HepG2 (cell line): Measurements from ENCODE around the gene SAMSN1. TPM values are rescaled to one million over a fixed set of nuclear protein-coding genes. Genes with fewer than 3 reads are reported as not detected.

Experiments
- ATAC-seq: fragments of 200-7000 bp; cut with Tn5 transposase; 3 replicates; pipeline ENCODE4 v1.9.1; 2020; ENCODE audit warnings: mild to moderate bottlenecking, moderate library complexity
- BruUV-seq: library from RNA; stranded (reverse); fragments of 400-500 nt; replicated peaks from 2 replicates; lab custom pipeline; 2021; lab: Mats Ljungman, UMichigan
- CTCF ChIA-PET: fragments of 300-600 bp; formaldehyde crosslinking; extraction: SDS; loops from one replicate; lab custom pipeline; 2021; ENCODE audit warnings: low total read pairs, inconsistent platforms, low intra/inter-chr PET ratio; lab: Yijun Ruan, JAX
- POLR2A ChIA-PET: fragments of 350-600 bp; sonication (Branson Sonifier 250); formaldehyde crosslinking; loops from one replicate; lab custom pipeline; 2020; ENCODE audit warnings: antibody characterized with exemption, inconsistent platforms; lab: Yijun Ruan, JAX
- DNase-seq: peaks from one replicate; pipeline ENCODE4 v3.0.0-alpha.2; 2015; ENCODE audit warnings: low spot score
- FAIRE-seq: peaks from 3 replicates; lab custom pipeline; 2011; peaks lifted over from hg19 to GRCh38; lab: Jason Lieb, UNC
- H2AFZ ChIP-seq: one replicate; pipeline ENCODE4 v1.6.1; 2011; ENCODE audit warnings: low read length, inconsistent platforms
- H3K27ac ChIP-seq: fragments of 300-600 bp; 3 replicates; pipeline ENCODE4 v1.8.0; 2011; ENCODE audit warnings: mixed run types, mild to moderate bottlenecking, mixed read lengths, low read length, inconsistent platforms; ENCODE audit not compliant: insufficient read depth; ENCODE audit errors: extremely low read length
- H3K27me3 ChIP-seq, 2 experiments: fragments of 200-600 bp in 1 of 2; 2 replicates in 1 of 2; 3 replicates in 1 of 2; pipeline versions ENCODE4 v1.6.0 to v1.8.0; 2011; ENCODE audit warnings: low read length in 2 of 2, mild to moderate bottlenecking in 2 of 2, moderate library complexity in 2 of 2, inconsistent platforms in 1 of 2; ENCODE audit not compliant: insufficient read depth in 2 of 2, control insufficient read depth in 1 of 2
- H3K36me3 ChIP-seq, 2 experiments: fragments of 200-600 bp in 1 of 2; replicated peaks in 1 of 2; 2 replicates in 1 of 2; 3 replicates in 1 of 2; pipeline versions ENCODE4 v1.5.1 to v1.8.0; 2011; ENCODE audit warnings: low read length in 2 of 2, inconsistent platforms in 1 of 2; ENCODE audit not compliant: insufficient read depth in 2 of 2, control insufficient read depth in 1 of 2
- H3K4me1 ChIP-seq: 2 replicates; pipeline ENCODE4 v1.5.1; 2012; ENCODE audit warnings: low read length, inconsistent platforms; ENCODE audit not compliant: insufficient read depth
- H3K4me2 ChIP-seq: 2 replicates; pipeline ENCODE4 v1.6.0; 2011; ENCODE audit warnings: low read depth, low read length, inconsistent platforms
- H3K4me3 ChIP-seq, 3 experiments: fragments of 200-600 bp in 1 of 3; sonication (generic), shearing (Covaris generic) in 1 of 3; replicated peaks in 1 of 3; 2 replicates each; pipeline ENCODE4 v1.5.1; 2011 to 2016; ENCODE audit warnings: low read length in 3 of 3, inconsistent platforms in 2 of 3, low read depth in 2 of 3, mild to moderate bottlenecking in 2 of 3, control low read depth in 1 of 3, mixed read lengths in 1 of 3; ENCODE audit not compliant: insufficient read depth in 1 of 3
- H3K79me2 ChIP-seq: one replicate; pipeline ENCODE4 v1.6.1; 2011; ENCODE audit warnings: low read length, inconsistent platforms; ENCODE audit not compliant: insufficient read depth
- H3K9ac ChIP-seq: 2 replicates; pipeline ENCODE4 v1.6.0; 2011; ENCODE audit warnings: mild to moderate bottlenecking, low read depth, low read length, inconsistent platforms; ENCODE audit not compliant: insufficient read depth
- H3K9me3 ChIP-seq: 2 replicates; pipeline ENCODE4 v1.5.1; 2012; ENCODE audit warnings: mild to moderate bottlenecking, low read length
- H4K20me1 ChIP-seq: 2 replicates; pipeline ENCODE4 v1.6.0; 2011; ENCODE audit warnings: inconsistent platforms, mild to moderate bottlenecking, low read length, moderate library complexity; ENCODE audit not compliant: insufficient read depth
- ATF2 ChIP-seq: sonication (generic); formaldehyde crosslinking; IDR thresholded peaks from 2 replicates; pipeline ENCODE4 v1.4.0; 2020; ENCODE audit warnings: missing genetic modification reagents
- HES4 ChIP-seq: sonication (generic); formaldehyde crosslinking; IDR thresholded peaks from 2 replicates; pipeline ENCODE4 v1.9.0; 2021; ENCODE audit warnings: mild to moderate bottlenecking, missing genetic modification reagents, borderline replicate concordance
- HNRNPLL ChIP-seq: fragments of 200-400 bp; formaldehyde crosslinking; IDR thresholded peaks from 2 replicates; pipeline ENCODE4 v1.6.1; 2017; ENCODE audit warnings: mild to moderate bottlenecking, low read depth, low read length; ENCODE audit not compliant: poor library complexity, severe bottlenecking
- HOXA7 ChIP-seq: sonication (generic); formaldehyde crosslinking; IDR thresholded peaks from 2 replicates; pipeline ENCODE4 v1.8.1; 2022; ENCODE audit warnings: mild to moderate bottlenecking, missing genetic modification reagents, moderate library complexity
- KMT2B ChIP-seq: IDR thresholded peaks from 2 replicates; pipeline ENCODE4 v1.6.1; 2016; ENCODE audit warnings: missing genetic modification reagents, missing compliant biosample characterization
- NBN ChIP-seq: fragments of 450-650 bp; conservative IDR thresholded peaks from 2 replicates; pipeline ENCODE4 v1.6.1; 2017
- NCOR1 ChIP-seq: fragments of 200-600 bp; sonication (generic); IDR thresholded peaks from 2 replicates; pipeline ENCODE4 v1.7.0; 2017; ENCODE audit warnings: antibody characterized with exemption, low read length, borderline replicate concordance
- ONECUT2 ChIP-seq: sonication (generic); formaldehyde crosslinking; IDR thresholded peaks from 2 replicates; pipeline ENCODE4 v1.4.0; 2020; ENCODE audit warnings: missing genetic modification reagents
- PPARG ChIP-seq: conservative IDR thresholded peaks from 2 replicates; pipeline ENCODE4 v1.6.1; 2016; ENCODE audit warnings: missing biosample characterization, missing genetic modification reagents
- TBX3 ChIP-seq: fragments of 450-650 bp; IDR thresholded peaks from 2 replicates; pipeline ENCODE4 v1.6.1; 2017; ENCODE audit warnings: antibody characterized with exemption, mild to moderate bottlenecking, inconsistent platforms, borderline replicate concordance
- TRIM24 ChIP-seq: sonication (generic); formaldehyde crosslinking; IDR thresholded peaks from 2 replicates; pipeline ENCODE4 v1.8.0; 2022; ENCODE audit warnings: mild to moderate bottlenecking, missing genetic modification reagents
- ZNF30 ChIP-seq: sonication (generic); formaldehyde crosslinking; IDR thresholded peaks from 2 replicates; pipeline ENCODE4 v1.5.0; 2020; ENCODE audit warnings: mild to moderate bottlenecking, missing genetic modification reagents
- ZNF354B ChIP-seq: sonication (generic); formaldehyde crosslinking; IDR thresholded peaks from 2 replicates; pipeline ENCODE4 v1.8.0; 2022; ENCODE audit warnings: mild to moderate bottlenecking, missing genetic modification reagents
- ZNF703 ChIP-seq: sonication (generic); formaldehyde crosslinking; IDR thresholded peaks from 2 replicates; pipeline ENCODE4 v1.5.1; 2020; ENCODE audit warnings: missing genetic modification reagents, mild to moderate bottlenecking, moderate library complexity, borderline replicate concordance
- ZNF749 ChIP-seq: sonication (generic); formaldehyde crosslinking; IDR thresholded peaks from 2 replicates; pipeline ENCODE4 v1.8.0; 2022; ENCODE audit warnings: mild to moderate bottlenecking, missing genetic modification reagents, moderate library complexity, borderline replicate concordance
- ZSCAN9 ChIP-seq: IDR thresholded peaks from 2 replicates; pipeline ENCODE4 v1.6.1; 2016; ENCODE audit warnings: borderline replicate concordance
- WGBS: methylation state at CpG from one replicate; pipeline ENCODE4 v1.1.6; 2017; ENCODE audit warnings: low lambda C conversion rate; 5-methylcytosine and 5-hydroxymethylcytosine counted together
- in situ Hi-C: cut with HindIII; loops from 2 replicates; pipeline ENCODE4 v1.10.0; 2017; ENCODE audit warnings: low pct_unique_long_range_greater_than_20kb; ENCODE audit not compliant: extremely low pct_ligation_motif_present
- intact Hi-C: fragments of 100-400 bp; cut with micrococcal nuclease; formaldehyde crosslinking; loops from one replicate; pipeline ENCODE4 v1.10.0; 2022; ENCODE audit not compliant: unreplicated experiment
- polyA plus RNA-seq, 8 experiments: library from polyadenylated mRNA; depleted of rRNA in 3 of 8; stranded (reverse) in 7 of 8; unstranded in 1 of 8; fragments of >200 nt; fragmentation: Illumina TruSeq in 4 of 8; extraction: Trizol in 4 of 8; gene quantifications; 2 replicates each; pipeline versions ENCODE4 v1.2.1 to v1.2.3, GENCODE V29; 2011 to 2016; ENCODE audit warnings: low read depth in 4 of 8, missing spikeins in 1 of 8, mixed read lengths in 1 of 8; ENCODE audit not compliant: insufficient read depth in 1 of 8
- total RNA-seq, 5 experiments: library from RNA; depleted of rRNA; stranded (reverse); fragments of >200 nt; fragmentation: Illumina TruSeq; extraction: Trizol; gene quantifications; 2 replicates each; pipeline ENCODE4 v1.2.3, GENCODE V29; 2016; ENCODE audit warnings: low read depth in 1 of 5
- TF ChIP-seq, protein P1 (sequence below): sonication (generic); formaldehyde crosslinking; IDR thresholded peaks from 2 replicates; pipeline ENCODE4 v1.5.0; 2020; ENCODE audit warnings: missing genetic modification reagents
- TF ChIP-seq, protein P2 (sequence below): sonication (generic); formaldehyde crosslinking; IDR thresholded peaks from 2 replicates; pipeline ENCODE4 v1.8.1; 2022; ENCODE audit warnings: mild to moderate bottlenecking, missing genetic modification reagents
- TF ChIP-seq, protein P3 (sequence below): sonication (generic); formaldehyde crosslinking; IDR thresholded peaks from 2 replicates; pipeline ENCODE4 v1.8.0; 2022; ENCODE audit warnings: mild to moderate bottlenecking, missing genetic modification reagents, moderate library complexity

Gene SAMSN1
- total and polyA plus RNA-seq, 2 of the 13 experiments (the other 11 are each of a cell fraction or from before 2014, with no cell fraction given) = 0.09 TPM; not detected in 1

- H3K4me3 ChIP-seq = no peak overlapping the region
- no peaks in the 10 kb centered on the region for H3K27me3 ChIP-seq
- no peak for DNase-seq
- ATAC-seq = no peak
- no peak overlapping the region for H3K4me2 ChIP-seq
- H3K36me3 ChIP-seq = no peaks in the 10 kb centered on the region
- POLR2A ChIA-PET = no interaction called here
- no peaks in the 10 kb centered on the region for H4K20me1 ChIP-seq
- H3K9me3 ChIP-seq = no peaks in the 10 kb centered on the region
- BruUV-seq = no TSS peak
- WGBS = no CpG with 5 or more reads among the region's 4 CpGs
- H3K27ac ChIP-seq = no peak overlapping the region
- no peaks in the 10 kb centered on the region for H3K4me1 ChIP-seq
- no peak overlapping the region for H3K9ac ChIP-seq
- in situ Hi-C loops = no loop called here
- H3K79me2 ChIP-seq = no peaks in the 10 kb centered on the region
- intact Hi-C loops = no loop called here
- CTCF ChIA-PET = no interaction called here
- H2AFZ ChIP-seq = no peak overlapping the region
- no peak for TF ChIP-seq HOXA7 (CRISPR knock-in tag)
- no peak for TF ChIP-seq NBN
- no peak for TF ChIP-seq ZNF30 (CRISPR knock-in tag)
- TF ChIP-seq, protein P1, sequence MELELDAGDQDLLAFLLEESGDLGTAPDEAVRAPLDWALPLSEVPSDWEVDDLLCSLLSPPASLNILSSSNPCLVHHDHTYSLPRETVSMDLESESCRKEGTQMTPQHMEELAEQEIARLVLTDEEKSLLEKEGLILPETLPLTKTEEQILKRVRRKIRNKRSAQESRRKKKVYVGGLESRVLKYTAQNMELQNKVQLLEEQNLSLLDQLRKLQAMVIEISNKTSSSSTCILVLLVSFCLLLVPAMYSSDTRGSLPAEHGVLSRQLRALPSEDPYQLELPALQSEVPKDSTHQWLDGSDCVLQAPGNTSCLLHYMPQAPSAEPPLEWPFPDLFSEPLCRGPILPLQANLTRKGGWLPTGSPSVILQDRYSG (CRISPR knock-in tag) = no peak
- no peak for TF ChIP-seq ZNF354B (CRISPR knock-in tag)
- TF ChIP-seq TRIM24 (CRISPR knock-in tag) = no peak
- TF ChIP-seq KMT2B (CRISPR knock-in tag) = no peak
- TF ChIP-seq ZSCAN9 (CRISPR knock-in tag) = no peak
- no peak for TF ChIP-seq ZNF703 (CRISPR knock-in tag)
- TF ChIP-seq, protein P2, sequence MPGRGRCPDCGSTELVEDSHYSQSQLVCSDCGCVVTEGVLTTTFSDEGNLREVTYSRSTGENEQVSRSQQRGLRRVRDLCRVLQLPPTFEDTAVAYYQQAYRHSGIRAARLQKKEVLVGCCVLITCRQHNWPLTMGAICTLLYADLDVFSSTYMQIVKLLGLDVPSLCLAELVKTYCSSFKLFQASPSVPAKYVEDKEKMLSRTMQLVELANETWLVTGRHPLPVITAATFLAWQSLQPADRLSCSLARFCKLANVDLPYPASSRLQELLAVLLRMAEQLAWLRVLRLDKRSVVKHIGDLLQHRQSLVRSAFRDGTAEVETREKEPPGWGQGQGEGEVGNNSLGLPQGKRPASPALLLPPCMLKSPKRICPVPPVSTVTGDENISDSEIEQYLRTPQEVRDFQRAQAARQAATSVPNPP (CRISPR knock-in tag) = no peak
- TF ChIP-seq, protein P3, sequence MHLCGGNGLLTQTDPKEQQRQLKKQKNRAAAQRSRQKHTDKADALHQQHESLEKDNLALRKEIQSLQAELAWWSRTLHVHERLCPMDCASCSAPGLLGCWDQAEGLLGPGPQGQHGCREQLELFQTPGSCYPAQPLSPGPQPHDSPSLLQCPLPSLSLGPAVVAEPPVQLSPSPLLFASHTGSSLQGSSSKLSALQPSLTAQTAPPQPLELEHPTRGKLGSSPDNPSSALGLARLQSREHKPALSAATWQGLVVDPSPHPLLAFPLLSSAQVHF = no peak
- no peak for TF ChIP-seq TBX3
- TF ChIP-seq HES4 (CRISPR knock-in tag) = no peak
- TF ChIP-seq ZNF749 = no peak
- TF ChIP-seq NCOR1 = no peak
- no peak for TF ChIP-seq HNRNPLL
- TF ChIP-seq ATF2 (CRISPR knock-in tag) = no peak
- TF ChIP-seq PPARG = no peak
- TF ChIP-seq ONECUT2 (CRISPR knock-in tag) = no peak
- FAIRE-seq = no peak
Observed at GRCh38 chr21:14492931-14493330, 53.2 kb downstream of the SAMSN1 start.
